H1 (cell line): Measurements from ENCODE around the gene LRP8. TPM values are rescaled to one million over a fixed set of nuclear protein-coding genes. Genes with fewer than 3 reads are reported as not detected.

Experiments used
- ATF3 ChIP-seq: IDR thresholded peaks from 2 replicates; pipeline ENCODE4 v1.6.1; 2011; ENCODE audit warnings: low read depth, mild to moderate bottlenecking, low read length; ENCODE audit not compliant: insufficient read depth
- E2F6 ChIP-seq: IDR thresholded peaks from 2 replicates; pipeline ENCODE4 v1.6.1; 2012; ENCODE audit warnings: inconsistent platforms
- NANOG ChIP-seq: IDR thresholded peaks from 2 replicates; pipeline ENCODE4 v1.6.1; 2011; ENCODE audit warnings: low read length, low read depth, mild to moderate bottlenecking, inconsistent platforms; ENCODE audit not compliant: insufficient read depth, poor library complexity, severe bottlenecking
- RXRA ChIP-seq: IDR thresholded peaks from 2 replicates; pipeline ENCODE4 v1.6.1; 2011; ENCODE audit warnings: low read depth, mild to moderate bottlenecking, low read length, moderate library complexity; ENCODE audit not compliant: insufficient read depth
- USF2 ChIP-seq: IDR thresholded peaks from 2 replicates; pipeline ENCODE4 v1.6.1; 2011; ENCODE audit warnings: low read length, improper control_type of control experiment
- polyA plus RNA-seq, 7 experiments: library from polyadenylated mRNA; depleted of rRNA in 3 of 7; stranded (reverse) in 5 of 7; unstranded in 2 of 7; fragments of >200 nt in 5 of 7; fragments of 200-250 nt in 2 of 7; gene quantifications; 1 replicate in 5 of 7; 2 replicates in 1 of 7; 4 replicates in 1 of 7; pipeline versions ENCODE4 v1.2.1 to v1.2.3, GENCODE V29; 2011 to 2013; ENCODE audit warnings: missing spikeins in 2 of 7, mixed read lengths in 2 of 7
- total RNA-seq: library from RNA; stranded (reverse); fragmentation: NEBNext Ultra II Directional; extraction: Animal tissue kit (Norgen Biotek cat#: 25700); gene quantifications from 2 replicates; pipeline ENCODE4 v1.2.1, GENCODE V29; 2021

Gene LRP8
- total and polyA plus RNA-seq, 2 of the 8 experiments (the other 6 are each of a cell fraction or from before 2014, with no cell fraction given), result 63.2 to 66.4 TPM

- TF ChIP-seq E2F6, result no peak
- TF ChIP-seq USF2, result no peak
- TF ChIP-seq RXRA, result no peak
- no peak for TF ChIP-seq ATF3
- TF ChIP-seq NANOG, result no peak
Observed at GRCh38 chr1:53331446-53332185, 3.7 kb upstream of the LRP8 start (continued).
